KG1 (cell line): Measurements from ENCODE around the gene DYSF.

Source experiments
- DNase-seq: peaks from one replicate; lab custom pipeline; 2025; lab: John Stamatoyannopoulos, UW

Gene DYSF

DNA sequence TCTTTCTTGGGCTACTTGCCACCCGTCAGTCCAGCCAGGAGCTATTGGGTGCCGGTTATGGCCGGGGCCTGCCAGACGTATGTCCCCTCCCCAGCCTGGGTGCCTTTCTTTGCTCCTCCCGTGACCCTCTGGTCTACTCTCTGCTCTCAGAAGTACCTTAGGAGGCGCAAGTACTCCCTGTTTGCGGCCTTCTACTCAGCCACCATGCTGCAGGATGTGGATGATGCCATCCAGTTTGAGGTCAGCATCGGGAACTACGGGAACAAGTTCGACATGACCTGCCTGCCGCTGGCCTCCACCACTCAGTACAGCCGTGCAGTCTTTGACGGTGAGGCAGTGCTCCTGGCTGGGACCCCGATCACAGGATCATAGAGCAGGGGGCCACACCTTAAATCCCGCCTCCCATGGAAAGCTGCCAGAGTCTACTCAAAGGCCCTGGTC, 99.5 kb downstream of the DYSF start:
- no peak for DNase-seq

DNA sequence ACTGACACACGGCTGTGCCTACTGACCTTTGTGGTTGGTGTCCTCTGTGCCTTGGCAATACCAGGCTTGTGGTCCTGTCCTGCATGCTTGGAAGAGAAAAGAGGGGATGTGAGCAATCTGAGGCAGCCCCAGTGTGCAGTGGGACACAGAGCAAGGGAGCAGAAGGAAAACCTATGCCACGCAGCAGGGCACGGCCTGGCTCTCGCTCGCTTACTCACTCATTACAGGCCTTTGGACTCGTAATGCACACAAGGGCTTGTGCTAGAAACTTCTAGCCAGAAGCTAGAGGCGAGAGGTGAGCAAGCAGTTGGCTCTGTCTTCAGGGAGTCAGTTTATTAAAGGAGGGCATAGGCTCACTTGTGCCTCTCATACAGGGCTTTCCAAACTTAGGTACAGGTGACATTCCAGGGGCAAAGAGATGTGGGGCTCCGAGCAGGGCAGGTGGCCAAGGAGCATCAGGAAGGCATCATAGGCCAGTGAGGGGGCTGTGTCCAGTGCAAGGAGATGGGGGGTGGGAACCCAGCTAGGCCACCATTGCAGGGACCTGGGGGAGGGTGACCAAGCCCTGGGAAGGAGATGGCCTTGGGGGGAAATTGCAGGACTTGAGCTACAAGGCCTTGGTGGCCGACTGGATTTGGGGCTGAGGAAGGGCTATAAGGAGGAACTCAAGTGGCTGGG, 100.8 kb downstream of the DYSF start:
- no peak for DNase-seq

DNA sequence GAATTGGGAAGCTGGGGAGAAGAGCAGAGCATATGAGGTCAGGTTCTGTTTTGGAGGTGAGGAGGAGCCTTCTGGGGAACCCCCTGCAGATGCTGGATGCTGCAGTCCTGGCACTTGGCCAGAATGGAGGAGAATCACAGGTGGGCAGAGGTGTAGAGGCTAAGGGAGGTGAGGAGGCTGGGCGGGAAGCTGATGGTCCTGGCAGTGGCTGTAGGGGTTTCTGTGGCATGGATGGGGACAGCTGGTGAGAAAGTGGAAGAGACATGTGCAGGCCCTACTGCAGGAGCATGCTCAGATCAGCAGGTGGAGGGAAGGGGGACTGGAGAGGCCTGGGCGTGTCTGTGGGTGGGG, 101.3 kb downstream of the DYSF start:
- DNase-seq: no peak

DNA sequence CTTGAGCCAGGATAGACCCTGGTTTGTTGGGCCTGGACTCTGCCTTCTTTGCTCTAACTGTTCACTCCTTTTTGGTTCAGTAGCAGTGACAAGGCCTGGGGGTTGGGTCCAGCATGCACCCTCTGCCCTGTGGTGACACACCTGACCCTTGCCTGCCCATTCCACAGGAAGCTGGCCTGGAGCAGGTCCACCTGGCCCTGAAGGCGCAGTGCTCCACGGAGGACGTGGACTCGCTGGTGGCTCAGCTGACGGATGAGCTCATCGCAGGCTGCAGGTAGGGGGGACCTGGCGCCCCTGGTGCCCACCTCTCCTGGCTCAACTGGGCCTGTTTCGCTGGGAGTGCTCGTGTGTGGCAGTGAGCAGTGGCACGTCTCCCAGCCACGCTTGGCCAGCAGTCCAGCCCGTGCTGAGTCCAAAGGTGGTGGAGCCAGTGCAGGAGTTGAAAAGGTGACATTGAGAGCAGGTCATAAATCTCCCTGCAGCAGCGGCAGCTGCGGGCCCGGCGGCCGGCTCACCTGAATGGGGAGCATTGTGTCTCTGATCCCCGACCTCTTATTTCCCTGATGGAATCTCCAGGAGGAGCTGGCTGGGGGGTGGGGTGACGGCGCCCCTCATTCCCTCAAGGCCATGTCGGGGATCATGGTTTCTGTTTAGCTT, 102.6 kb downstream of the DYSF start:
- DNase-seq: no peak

DNA sequence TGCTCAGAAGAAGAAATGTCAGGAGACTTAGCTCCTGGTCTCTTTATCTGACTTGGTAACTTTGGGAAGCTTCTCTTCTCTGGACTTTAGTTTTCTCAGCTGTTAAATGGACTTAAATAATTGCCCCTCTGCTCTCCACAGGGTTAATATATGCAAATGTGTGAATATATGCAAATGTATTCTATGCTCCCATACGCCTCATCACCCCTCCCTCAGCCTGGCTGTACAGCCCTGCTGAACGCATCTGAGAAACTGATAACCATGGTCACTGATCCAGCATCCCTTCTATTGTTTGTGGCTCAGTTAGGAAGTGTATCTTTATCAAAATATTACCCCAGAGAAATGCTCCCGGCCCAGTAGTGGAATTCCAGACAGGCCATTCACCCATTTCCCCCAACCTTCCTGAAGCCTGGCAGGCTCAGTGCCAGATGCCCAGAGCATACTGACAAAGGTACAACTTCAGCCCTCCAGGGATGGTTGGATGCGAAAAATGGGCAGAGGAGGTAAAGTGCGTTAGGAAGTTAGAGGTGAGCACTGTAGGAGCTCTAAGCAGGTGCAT, 103.4 kb downstream of the DYSF start:
- DNase-seq: no peak

DNA sequence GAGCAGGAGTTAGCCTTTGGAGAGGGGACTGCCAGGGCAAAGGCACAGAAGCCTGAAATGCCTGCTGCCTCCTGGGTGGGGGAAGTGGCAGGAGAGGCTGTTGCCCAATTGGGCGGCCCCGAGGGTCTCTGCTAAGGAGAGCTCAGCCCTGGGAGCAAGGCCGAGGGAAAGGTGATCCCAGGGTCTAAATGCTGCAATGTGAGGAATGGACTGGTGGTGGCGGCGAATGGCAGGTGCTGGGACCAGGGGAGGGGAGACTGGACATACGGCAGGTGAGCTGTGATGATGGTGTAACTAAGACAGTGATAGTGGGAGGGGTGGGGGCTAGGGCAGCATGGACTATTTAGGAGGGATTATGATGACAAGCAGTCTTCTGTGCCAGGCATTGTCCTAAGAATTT, 104.0 kb downstream of the DYSF start:
- DNase-seq: no peak

DNA sequence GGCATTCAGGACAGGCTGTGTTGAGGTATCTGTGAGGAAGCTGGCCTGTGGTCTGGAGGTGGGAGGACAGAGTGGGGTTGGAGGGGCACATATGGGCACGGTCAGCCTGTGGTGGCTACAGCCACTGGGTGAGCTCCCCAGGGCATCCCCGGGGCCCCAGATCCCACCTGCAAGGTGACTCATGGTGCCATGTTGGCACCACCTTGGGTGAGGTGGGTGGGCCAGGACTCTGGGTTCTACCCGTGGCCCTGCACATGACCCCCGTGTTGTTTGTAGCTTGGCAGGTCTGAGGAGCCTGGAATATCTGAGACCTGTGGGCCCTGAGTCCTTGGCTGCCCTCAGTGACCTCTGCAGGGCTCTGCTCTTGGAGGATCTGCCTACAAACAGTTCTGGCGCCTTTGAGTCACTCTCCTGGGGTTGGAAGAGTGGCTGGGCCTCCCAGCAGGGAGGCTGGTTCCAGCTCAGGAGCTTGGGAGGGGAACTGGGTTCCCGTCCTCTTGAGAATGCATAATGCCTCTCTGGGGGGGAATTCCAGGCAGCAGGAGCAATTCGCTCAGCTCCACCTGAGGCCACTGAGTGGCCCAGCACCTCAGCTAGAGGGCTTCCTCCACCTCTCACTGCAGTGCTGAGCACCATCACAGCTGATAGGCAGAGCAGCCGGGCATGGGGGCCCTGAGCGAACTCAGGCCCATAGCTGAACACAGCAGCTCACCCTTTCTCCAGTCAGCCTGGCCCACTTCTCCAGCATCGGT, 105.1 kb downstream of the DYSF start:
- no peak for DNase-seq

DNA sequence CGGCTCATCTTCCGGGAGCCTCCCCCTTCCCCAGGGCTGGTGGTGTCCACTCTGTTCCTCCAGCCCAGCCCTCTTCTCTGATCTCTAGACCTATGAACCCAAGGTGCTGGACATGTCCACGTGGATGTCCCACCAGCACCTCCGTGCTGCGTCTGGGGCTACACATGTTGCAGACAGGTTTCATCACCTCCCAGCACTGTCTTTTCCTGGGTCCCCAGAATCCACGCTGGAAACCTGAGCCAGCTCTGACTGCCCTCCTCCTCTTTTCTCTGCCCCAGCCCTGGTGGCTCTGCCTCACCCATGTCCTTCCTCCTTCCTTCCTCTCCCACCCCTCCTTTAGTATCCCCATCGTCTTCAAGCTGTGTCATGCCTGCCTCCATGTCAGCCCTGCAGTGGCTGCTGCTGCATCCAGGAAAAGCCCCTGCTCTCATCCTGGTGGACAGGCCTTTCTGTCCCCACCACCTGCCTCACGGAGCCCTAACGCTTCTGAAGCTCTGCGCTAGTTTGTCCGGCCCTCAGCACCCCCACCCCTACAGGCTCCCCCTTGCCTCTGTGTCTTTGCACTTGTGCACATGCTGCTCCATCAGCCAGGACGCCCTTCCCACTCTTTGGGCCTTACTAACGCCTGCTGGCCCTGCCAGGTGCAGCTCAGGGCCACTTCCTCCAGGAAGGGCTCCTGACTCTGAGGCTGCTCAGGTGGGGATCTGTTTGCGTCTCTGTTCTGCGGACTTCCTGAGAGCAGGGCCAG, 105.9 kb downstream of the DYSF start:
- no peak for DNase-seq

DNA sequence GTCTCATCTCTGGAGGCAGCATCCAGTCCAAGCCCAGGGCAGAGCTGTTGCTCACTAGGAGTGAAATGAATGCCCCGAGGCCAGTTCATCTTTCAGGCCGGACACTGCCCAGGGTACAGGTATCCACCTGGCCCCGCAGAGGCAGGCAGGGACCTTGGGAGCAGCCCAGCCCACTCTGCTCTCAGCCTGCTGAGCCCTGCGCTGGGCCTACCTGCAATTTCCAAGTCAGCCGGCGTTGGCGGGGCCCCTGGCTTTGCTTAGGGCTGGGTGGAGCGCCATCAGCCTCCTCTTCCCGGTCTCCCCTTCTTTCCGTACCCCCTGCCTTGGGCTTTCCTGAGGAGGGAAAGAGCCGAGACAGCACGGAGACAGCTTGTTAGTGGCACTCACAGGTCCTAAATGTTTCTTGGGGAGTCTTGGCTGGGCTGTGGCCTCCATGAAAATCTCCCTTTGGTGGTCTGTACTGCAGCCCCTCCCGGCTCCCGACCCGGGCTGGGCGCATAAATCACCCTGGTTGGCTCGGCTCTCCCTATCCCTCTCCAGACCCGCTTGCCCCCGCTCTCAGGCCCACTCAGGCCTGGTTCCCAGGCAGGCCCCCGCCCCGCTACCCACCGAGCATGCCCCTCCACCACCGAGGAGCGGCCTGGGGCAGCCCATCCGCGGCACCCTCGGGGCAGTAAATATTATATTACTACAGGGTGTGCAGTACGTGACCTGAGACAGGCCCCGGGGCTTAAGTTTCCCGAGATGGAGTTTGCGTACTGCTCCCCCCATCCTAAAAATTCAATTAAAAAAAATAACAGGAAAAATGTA, 106.7 kb downstream of the DYSF start:
- no peak for DNase-seq

DNA sequence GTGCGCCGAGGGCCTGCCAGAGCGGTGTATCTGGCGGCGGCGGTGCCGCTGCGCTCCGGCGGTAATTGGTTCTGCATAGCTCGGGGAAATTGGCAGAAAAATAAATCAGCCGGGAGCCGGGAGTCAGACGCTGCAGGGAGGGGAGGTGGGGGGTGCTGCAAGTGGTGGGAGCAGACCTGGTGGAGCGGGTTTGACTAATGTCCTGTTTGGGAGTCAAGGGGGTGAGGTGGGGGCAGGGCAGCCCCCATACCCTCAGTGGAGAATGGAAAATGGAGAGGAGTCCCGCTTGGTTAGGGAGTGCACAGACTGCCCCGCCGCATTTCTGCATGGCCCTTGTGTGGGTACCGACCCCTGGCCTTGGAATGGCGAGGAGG, 107.3 kb downstream of the DYSF start:
- DNase-seq: no peak

DNA sequence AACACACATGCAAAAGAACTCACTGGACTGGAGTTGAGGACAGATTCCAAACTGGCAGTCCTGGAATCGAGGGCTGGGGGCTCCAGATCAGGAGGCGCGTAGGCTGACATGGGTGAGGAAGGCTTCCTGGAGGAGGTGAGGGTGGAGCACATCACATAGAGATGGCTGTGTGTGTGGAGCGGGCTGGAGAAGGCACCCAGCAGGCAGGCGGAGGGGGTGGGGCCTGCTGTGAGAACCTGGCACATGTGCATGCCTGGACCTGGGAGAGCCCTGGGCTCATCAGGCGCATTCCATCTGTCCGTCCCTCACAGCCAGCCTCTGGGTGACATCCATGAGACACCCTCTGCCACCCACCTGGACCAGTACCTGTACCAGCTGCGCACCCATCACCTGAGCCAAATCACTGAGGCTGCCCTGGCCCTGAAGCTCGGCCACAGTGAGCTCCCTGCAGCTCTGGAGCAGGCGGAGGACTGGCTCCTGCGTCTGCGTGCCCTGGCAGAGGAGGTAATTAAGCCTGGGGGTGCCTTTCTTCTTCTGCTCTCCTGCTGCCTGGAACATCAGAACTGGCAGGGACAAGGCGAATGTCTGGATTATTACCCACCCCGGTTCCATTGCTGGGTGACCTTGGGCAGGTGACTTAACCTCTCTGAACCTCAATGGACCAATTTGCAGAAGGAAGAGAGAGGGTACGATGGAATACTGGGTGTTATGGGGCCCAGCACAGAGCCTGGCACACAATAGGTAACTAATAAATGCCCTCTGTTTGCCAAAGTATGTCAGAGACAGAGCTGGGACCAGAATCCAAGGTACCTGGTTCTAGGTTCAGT, 108.3 kb downstream of the DYSF start:
- no peak for DNase-seq

DNA sequence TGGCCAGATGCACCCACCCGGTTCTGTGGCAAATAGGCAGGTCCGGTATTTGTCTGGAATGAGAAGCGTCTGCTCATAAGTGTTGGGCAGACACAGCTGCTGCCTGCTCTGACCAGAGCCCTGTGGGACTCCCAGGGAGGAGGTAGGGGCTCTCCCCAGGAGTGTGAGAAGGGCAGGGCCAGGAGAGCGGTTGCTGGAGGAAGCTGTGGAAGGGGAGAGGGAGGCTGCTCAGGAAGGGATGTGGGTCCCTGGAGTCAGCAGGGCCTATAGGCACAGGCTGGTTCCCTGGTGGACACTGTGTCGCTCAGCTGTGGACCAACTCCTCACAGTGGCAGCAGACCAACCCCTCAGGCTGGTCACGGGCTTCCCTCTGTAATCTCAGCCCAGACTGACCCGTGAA, 109.2 kb downstream of the DYSF start:
- no peak for DNase-seq

DNA sequence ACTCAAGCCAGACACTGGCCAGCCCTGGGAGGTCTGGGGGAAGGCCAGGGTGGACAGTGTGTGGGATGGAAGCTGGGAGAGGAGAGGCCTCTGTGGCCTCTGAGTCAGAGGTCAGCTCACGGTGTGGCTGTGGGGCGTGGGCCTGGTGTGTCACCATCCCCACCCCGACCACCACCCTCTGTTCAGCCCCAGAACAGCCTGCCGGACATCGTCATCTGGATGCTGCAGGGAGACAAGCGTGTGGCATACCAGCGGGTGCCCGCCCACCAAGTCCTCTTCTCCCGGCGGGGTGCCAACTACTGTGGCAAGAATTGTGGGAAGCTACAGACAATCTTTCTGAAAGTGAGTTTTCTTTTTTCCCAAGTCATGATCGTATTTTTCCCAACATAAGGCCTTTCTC, 110.5 kb downstream of the DYSF start:
- no peak for DNase-seq

DNA sequence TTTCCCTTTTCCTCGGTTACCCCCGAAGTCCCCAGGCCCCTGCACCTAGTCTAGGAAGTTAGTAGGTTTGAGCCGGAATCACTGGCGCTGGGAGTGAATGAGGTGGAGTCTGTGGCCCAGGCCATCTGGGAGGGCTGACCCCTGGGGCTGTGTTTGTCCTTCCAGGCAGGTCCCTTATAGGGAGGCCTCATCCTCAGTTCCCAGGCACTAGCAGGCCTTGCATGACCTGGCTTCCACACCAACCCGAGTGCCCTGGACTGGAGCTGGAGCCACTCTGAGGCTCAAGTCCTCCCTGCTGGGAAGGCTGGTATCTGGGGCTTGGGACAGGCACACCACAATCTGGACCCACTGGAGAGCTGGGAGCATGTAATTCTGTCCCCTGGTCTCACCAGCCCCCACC, 111.0 kb downstream of the DYSF start:
- no peak for DNase-seq

DNA sequence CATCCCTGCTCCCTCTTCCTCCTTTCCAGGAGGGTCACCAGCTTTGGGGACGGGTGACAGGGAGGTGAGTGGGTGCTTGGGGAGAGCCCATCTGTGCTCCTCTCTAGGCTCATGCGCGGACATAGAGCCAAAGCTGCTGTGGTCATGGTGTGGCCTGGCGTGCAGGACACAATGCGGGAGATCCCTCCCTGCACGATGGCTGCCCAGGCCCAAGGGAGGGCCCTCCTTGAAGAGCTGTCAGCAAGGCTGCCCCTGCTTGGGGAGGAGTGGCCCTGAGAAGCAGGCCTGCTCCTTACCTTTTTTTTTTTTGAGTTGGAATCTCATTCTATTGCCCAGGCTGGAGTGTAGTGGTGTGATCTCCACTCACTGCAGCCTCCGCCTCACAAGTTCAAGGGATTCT, 111.4 kb downstream of the DYSF start:
- DNase-seq: no peak

DNA sequence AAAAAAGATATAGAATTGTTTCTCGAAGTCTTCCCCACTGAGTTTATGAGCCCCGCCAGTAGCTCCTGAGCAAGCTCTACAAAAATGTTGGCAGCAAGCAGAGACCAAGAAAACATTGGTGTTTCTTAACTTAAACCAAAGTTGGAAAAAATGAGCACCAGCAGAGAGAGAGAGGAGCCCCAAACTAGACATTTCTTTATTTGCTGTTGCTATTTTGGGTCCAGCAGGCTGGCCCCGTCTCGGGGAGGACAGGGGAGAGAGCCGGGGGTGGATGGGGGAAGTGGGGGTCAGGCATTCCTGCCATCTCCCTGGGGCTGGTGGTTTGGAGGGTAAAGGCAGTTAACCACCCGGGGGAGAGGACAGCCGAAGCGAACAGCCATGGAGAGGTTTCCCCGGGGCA, 113.0 kb downstream of the DYSF start:
- no peak for DNase-seq

DNA sequence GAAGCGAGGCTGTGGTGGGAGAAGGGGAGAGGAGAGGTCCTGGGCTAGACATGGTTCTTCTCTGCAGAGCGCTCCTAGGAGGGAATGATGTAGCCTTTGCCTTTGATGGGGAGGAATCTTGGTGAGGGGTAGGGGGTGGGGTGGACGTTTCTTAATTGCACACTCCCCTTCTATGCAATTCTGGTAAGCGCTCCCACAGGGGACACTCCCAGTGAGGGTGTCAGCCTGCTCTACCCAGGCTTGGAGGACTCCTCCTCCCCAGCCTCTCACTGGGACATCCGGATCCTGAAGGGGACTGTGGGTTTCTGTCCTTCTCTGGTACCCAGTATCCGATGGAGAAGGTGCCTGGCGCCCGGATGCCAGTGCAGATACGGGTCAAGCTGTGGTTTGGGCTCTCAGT, 114.3 kb downstream of the DYSF start:
- DNase-seq: no peak

DNA sequence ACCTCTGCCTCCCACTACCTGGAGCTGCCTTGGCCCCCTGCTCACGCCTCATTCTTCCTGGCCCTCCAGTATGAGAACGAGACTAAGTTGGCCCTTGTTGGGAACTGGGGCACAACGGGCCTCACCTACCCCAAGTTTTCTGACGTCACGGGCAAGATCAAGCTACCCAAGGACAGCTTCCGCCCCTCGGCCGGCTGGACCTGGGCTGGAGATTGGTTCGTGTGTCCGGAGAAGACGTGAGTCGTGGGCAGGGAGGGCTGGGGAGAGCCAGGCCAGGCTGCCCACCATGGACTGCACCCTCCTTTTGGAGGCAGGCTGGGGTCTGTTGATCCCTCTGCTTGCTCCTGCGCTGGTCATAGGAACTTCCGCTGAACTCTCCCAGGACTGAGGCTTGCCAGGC, 114.7 kb downstream of the DYSF start:
- DNase-seq: no peak

DNA sequence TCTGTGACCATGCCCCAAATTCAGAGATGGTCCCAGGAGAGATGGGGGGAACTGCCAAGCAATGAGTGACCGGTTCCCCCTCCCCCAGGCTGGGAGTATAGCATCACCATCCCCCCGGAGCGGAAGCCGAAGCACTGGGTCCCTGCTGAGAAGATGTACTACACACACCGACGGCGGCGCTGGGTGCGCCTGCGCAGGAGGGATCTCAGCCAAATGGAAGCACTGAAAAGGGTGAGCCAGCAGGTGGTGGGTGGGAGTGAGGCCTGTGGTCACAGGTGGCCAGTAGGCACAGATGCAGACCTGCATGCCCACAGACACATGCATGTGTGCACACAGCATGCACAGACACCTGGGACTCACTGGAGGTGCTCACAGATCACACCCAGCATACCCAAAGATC, 117.2 kb downstream of the DYSF start:
- DNase-seq: no peak

DNA sequence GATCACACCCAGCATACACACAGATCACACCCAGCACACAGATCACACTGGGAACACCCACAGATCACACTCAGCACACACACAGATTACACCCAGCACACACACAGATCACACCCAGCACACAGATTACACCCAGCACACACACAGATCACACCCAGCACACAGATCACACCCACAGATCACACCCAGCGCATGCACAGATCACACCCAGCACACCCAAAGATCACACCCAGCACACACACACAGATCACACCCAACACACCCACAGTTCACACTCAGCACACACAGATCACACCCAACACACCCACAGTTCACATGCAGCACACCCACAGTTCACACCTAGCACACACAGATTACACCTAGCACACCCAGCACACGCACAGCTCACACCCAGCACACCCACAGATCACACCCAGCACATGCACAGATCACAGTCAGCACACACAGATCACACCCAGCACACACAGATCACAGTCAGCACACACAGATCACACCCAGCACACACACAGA, 117.6 kb downstream of the DYSF start:
- DNase-seq: no peak

DNA sequence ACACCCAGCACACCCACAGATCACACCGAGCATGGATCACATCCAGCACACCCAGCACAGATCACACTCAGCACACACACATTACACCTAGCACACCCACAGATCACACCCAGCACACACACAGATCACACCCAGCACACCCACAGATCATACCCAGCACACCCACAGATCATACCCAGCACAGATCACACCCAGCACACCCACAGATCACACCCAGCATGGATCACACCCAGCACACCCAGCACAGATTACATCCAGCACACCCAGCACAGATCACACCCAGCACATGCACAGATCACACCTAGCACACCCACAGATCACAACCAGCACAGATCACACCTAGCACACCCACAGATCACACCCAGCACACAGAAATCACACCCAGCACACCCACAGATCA, 118.6 kb downstream of the DYSF start:
- no peak for DNase-seq
